Colonic mucosa (tissue), 4 donors: ENCODE measurements around the gene ADAT1. TPM values are rescaled to one million over a fixed set of nuclear protein-coding genes. Genes with fewer than 3 reads are reported as not detected.

Experiments
- DNase-seq: peaks from one replicate; pipeline ENCODE4 v3.0.0-alpha.2; 2020
- H3K27ac ChIP-seq: fragments of 200-600 bp; one replicate; pipeline ENCODE4 v1.8.0; 2021
- H3K27me3 ChIP-seq: fragments of 200-600 bp; one replicate; pipeline ENCODE4 v1.8.0; 2021
- H3K36me3 ChIP-seq: fragments of 200-600 bp; one replicate; pipeline ENCODE4 v1.8.0; 2021
- H3K4me1 ChIP-seq: fragments of 200-600 bp; one replicate; pipeline ENCODE4 v1.8.0; 2021; ENCODE audit warnings: mild to moderate bottlenecking
- H3K4me3 ChIP-seq: fragments of 200-600 bp; one replicate; pipeline ENCODE4 v1.8.0; 2021
- H3K9ac ChIP-seq, 2 donors: one replicate each; pipeline ENCODE4 v1.7.0; 2013; ENCODE audit warnings: control low read depth in 2 of 2, low read depth in 2 of 2, low read length in 2 of 2
- H3K9me3 ChIP-seq: fragments of 200-600 bp; one replicate; pipeline ENCODE4 v1.8.0; 2021
- intact Hi-C: fragments of 100-400 bp; cut with DNase I; formaldehyde crosslinking; loops from one replicate; pipeline ENCODE4 v1.14.1; 2022
- total RNA-seq, 2 donors: library from RNA; stranded (reverse); fragmentation: NEBNext Ultra II Directional in 1 of 2; extraction: Animal tissue kit (Norgen Biotek cat#: 25700) in 1 of 2; gene quantifications; one replicate each; pipeline ENCODE4 v1.2.1, GENCODE V29; 2021
- TF ChIP-seq, protein P1 (sequence below): fragments of 200-600 bp; IDR thresholded peaks from one replicate; pipeline ENCODE4 v1.8.0; 2022; ENCODE audit warnings: antibody characterized with exemption, mild to moderate bottlenecking
- donor health status: healthy.
- donor health status: DM: no; HTN: no; CAD: no.
- donor health status: DM: no; HTN: no; CAD: no.

The ADAT1 gene
- total RNA-seq, 2 donors from 2014 or later = 33.0 to 38.8 TPM

DNA sequence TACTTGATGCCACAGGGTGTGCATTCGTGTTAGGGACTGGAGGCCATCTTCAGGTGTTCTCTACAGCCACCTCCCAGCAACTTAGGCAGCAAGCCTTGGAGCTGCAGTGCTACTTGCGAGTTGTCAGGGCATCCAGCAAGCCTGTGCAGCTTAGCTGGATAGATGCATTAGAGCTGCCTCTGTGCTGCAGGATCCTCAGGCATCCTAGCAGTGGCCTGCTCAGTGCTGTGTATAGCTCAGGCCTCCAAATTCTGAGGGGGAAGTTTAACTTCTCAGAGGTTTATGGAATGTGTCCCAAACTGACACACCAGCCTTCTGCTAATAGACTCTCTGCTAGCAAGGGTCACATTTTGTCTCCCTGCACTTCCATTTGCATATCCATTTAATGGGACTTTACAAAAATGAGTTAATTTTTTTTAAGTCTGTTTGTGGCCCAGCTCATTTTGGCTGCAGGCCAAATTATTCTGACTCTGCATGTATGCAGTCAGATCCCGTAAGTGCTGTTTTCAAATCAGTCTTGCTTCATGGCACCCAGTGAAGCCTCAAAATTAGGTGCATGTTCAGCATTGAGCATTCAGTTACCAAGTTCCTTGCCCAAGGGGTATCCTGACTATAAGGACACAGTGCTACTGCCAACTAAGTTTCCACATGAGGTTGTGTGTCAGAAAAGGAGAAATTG lies 50.1 kb downstream of the ADAT1 start:
- Histone ChIP-seq H3K36me3 (peaks cover 21% of the 10 kb centered on the region), H3K9ac (no peak overlapping the region), H3K27ac (no peak overlapping the region), H3K4me3 (no peak overlapping the region), H3K9me3 (no peaks in the 10 kb centered on the region), H3K4me1 (peaks cover 4% of the 10 kb centered on the region), H3K27me3 (no peaks in the 10 kb centered on the region)
- TF ChIP-seq, protein P1, sequence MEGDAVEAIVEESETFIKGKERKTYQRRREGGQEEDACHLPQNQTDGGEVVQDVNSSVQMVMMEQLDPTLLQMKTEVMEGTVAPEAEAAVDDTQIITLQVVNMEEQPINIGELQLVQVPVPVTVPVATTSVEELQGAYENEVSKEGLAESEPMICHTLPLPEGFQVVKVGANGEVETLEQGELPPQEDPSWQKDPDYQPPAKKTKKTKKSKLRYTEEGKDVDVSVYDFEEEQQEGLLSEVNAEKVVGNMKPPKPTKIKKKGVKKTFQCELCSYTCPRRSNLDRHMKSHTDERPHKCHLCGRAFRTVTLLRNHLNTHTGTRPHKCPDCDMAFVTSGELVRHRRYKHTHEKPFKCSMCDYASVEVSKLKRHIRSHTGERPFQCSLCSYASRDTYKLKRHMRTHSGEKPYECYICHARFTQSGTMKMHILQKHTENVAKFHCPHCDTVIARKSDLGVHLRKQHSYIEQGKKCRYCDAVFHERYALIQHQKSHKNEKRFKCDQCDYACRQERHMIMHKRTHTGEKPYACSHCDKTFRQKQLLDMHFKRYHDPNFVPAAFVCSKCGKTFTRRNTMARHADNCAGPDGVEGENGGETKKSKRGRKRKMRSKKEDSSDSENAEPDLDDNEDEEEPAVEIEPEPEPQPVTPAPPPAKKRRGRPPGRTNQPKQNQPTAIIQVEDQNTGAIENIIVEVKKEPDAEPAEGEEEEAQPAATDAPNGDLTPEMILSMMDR = no peak
- intact Hi-C loops = no loop called here
- DNase-seq = no peak

DNA sequence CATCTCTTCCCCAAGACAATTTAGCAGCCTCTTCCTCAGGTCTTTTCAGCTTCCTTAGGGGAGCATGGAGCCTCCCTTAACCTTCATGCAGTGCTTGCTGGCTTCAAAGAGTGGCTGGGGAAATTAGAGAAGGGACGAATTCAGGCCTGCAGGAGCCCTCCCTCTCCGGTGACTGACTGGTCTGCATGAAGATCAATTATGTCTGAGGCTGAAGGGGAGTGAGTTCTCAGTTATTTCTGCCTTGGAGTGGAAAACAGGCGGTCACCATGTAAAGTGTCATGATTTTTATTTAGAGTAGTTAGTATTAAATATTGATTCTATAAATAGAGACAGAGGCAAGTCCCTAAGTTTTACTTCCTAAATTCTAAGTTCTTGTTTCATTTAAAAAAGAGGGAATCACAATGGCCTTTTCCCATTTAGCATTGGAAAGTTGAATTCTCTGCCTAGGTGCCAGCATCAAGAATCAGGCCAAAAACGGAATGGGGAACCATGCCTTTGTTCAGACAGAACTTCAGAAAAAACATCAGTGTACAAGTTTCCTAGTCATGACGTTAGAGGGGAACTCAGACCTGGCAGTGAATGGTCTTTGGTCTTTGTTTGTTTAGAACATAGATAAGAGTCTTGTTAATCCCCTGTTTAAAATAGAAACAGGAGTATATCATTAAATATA lies 52.5 kb downstream of the ADAT1 start:
- intact Hi-C loops = no loop called here
- Histone ChIP-seq H3K4me1 (peaks cover 11% of the 10 kb centered on the region), H3K36me3 (peaks cover 19% of the 10 kb centered on the region), H3K27ac (no peak overlapping the region), H3K9me3 (no peaks in the 10 kb centered on the region), H3K4me3 (no peak overlapping the region), H3K27me3 (no peaks in the 10 kb centered on the region), H3K9ac (no peak overlapping the region)
- TF ChIP-seq, protein P1 = no peak
- DNase-seq = no peak

DNA sequence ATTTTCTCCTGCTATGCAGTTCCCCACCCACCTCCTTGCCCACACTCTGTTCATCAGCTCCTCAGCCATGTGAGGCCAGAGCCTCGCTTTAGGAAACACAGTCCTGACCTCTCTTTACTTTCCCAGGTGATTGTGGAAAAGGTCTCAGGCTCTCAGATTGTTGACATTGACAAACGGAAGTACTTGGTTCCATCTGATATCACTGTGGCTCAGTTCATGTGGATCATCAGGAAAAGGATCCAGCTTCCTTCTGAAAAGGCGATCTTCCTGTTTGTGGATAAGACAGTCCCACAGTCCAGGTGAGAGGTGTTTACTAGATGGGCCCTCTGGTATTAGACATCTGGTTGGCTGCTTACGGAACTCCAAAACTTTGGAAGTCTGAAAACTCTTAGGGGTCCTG lies 55.2 kb downstream of the ADAT1 start:
- intact Hi-C loops = no loop called here
- Histone ChIP-seq H3K9me3 (no peaks in the 10 kb centered on the region), H3K4me3 (no peak overlapping the region), H3K9ac (no peak overlapping the region), H3K27ac (no peak overlapping the region), H3K36me3 (peaks cover 9% of the 10 kb centered on the region), H3K27me3 (no peaks in the 10 kb centered on the region), H3K4me1 (peaks cover 11% of the 10 kb centered on the region)
- DNase-seq = no peak
- TF ChIP-seq, protein P1 = no peak

DNA sequence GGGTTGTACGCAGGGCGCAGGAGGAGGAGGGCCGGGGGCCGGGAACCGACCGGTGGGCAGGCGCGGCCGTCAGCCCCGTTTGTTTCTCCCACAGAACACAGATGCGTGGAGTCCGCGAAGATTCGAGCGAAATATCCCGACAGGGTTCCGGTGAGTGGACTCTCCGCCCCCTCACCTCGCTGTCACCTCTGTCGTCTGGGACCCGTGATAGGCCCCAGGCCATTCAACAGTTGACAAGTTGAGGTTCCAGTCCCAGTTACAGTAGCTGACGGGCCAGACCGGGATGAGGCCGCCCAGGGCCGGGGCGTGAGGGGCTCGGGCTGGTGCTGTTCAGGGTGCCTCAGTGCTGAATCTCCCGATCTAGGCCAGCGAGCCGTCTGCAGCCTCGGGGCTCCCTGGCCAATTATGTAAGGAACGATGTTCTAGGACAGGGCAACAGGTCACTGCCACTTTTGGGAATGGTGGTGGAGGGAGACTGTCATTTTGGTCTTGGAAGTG lies 56.3 kb downstream of the ADAT1 start:
- Histone ChIP-seq H3K9ac (peak overlapping the region; percentile 80 to 89), H3K36me3 (peaks cover 8% of the 10 kb centered on the region), H3K4me3 (peak overlapping the region; percentile 97), H3K4me1 (peaks cover 11% of the 10 kb centered on the region), H3K9me3 (no peaks in the 10 kb centered on the region), H3K27ac (peak overlapping the region; percentile 76), H3K27me3 (no peaks in the 10 kb centered on the region)
- TF ChIP-seq, protein P1 = no peak
- peak; percentile 34 for DNase-seq
- intact Hi-C loops = no loop called here

DNA sequence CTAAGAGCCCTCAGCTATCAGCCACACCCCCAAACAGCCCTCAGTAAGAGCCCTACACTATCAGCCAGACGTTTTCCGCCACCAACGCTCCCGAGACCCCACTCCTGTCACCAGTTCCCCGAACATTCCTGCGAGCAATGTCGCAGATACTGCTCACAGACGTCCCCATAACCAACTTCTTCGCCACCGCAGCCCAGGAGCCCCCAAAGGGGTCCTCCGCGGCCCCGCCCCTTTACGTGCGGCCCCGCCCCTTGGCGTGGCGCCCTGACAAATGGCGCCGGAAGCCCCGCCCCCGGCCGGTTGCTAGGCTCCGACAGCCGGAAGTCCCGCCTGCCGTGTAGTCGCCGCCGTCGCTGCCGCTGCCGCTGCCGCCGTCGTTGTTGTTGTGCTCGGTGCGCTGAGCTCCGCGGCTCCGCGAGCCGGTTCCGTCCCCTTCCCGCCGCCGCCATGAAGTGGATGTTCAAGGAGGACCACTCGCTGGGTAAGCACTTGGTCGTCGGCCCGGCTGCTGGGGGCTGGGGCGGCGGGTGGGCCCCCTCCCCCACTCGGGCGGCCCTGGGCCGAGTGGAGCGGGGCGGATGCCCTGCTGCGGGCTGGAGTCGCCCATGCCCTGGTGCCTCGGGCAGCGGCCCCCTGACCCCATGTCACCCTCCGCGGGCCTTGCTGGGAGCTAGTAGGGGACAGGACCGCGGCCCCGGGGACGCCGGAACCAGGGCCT lies 56.9 kb downstream of the ADAT1 start, which contains the start of gene GABARAPL2:
TSS of gene GABARAPL2 (plus strand) at position 340 of the 718 bp plus-strand sequence. CDS start at position 448, 108 bp downstream.
- peak; percentile 88 for DNase-seq
- H3K4me3 ChIP-seq = peak within 1 kb of the TSS; percentile 97
- H3K9ac ChIP-seq = peak within 1 kb of the TSS; percentile 80 to 89
- TF ChIP-seq, protein P1 = no peak
- no peaks in the 10 kb centered on the region for H3K27me3 ChIP-seq
- no peaks in the 10 kb centered on the region for H3K9me3 ChIP-seq
- intact Hi-C loops = no loop called here
- H3K4me1 ChIP-seq = peaks cover 11% of the 10 kb centered on the region
- peaks cover 8% of the 10 kb centered on the region for H3K36me3 ChIP-seq
- peak within 1 kb of the TSS; percentile 76 for H3K27ac ChIP-seq
